Right renal cortex interstitium (tissue), 3 donors: Measurements from ENCODE around the gene C11orf54. TPM values are rescaled to one million over a fixed set of nuclear protein-coding genes. Genes with fewer than 3 reads are reported as not detected.
"Not testable (repeated sequence)": the region's sequence is repeated elsewhere in the genome, so short reads cannot be mapped to it uniquely, and the experiment has no call there.

Experiments used
- DNase-seq, 3 donors: peaks; one replicate each; pipeline ENCODE4 v3.0.0-alpha.2; 2013; ENCODE audit warnings: low read depth in 3 of 3, low spot score in 2 of 3
- polyA plus RNA-seq, 3 donors: library from polyadenylated mRNA; unstranded; fragments of 120-200 nt; gene quantifications; one replicate each; pipeline ENCODE4 v1.2.1, GENCODE V29; 2013; ENCODE audit not compliant: insufficient read length in 3 of 3

The C11orf54 gene
- polyA plus RNA-seq, 3 donors, result 205 to 229 (median 227) TPM

GRCh38 chr11:93761910-93762309 is 20.4 kb downstream of the C11orf54 start:
- no peak for DNase-seq

- no peak for DNase-seq
Observed at GRCh38 chr11:93765551-93765950, 24.1 kb downstream of the C11orf54 start.

GRCh38 chr11:93766504-93766903 is 25.0 kb downstream of the C11orf54 start:
- DNase-seq, result no peak

DNA sequence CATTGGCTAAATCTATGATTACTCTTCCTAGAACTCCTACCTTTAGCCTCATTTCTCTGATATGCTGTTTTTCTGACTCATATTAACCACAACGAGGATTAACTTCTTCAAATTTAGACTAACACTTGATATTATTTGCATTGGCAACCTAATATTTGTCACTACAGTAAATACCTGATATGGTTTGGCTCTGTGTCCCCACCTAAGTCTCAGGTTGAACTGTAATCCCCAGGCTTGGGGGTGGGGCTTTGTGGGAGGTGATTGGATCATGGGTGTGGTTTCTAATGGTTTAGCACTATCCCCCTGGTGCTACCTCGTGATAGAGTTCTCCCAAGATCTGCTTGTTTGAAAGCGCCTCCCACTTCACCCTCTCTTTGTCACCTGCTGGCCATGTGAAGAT is 25.5 kb downstream of the C11orf54 start:
- no peak for DNase-seq

DNA sequence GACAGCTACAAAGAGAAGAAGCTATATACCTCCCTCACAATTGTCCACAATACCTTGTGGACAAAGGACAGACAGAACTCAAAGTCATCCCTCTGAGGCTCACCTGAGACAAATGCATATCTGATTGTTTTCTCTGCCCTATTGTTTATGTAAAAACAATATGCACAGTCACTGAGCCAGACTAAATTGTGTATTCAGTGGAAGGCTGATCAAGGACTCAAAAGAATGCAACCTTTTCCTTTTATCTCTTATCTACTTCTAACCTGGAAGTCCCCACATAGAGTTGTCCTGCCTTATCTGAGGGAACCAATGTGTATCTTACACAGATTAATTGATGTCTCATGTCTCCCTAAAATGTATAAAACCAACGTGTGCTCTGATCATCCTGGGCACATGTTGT is 28.7 kb downstream of the C11orf54 start:
- no peak for DNase-seq

DNA sequence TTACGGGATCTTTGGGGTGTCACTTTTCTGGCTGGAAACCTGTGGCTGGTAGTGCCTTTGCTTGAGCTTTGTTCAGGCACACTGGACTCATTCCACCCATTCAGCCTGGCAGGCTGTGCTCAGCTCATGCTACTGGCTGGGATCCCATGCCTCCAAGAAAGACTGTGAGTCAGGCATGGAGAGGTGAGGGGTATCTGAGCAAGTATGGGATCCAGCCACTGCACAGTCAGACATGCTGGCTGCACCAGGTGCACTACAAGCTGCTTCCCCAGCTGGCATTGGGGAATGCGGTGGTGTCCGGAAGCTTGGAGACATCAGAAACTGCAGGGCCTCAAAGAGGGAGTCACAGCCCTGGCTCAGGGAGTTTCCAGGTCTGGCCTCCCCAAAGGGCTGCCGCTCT is 30.7 kb downstream of the C11orf54 start:
- no peak for DNase-seq

DNA sequence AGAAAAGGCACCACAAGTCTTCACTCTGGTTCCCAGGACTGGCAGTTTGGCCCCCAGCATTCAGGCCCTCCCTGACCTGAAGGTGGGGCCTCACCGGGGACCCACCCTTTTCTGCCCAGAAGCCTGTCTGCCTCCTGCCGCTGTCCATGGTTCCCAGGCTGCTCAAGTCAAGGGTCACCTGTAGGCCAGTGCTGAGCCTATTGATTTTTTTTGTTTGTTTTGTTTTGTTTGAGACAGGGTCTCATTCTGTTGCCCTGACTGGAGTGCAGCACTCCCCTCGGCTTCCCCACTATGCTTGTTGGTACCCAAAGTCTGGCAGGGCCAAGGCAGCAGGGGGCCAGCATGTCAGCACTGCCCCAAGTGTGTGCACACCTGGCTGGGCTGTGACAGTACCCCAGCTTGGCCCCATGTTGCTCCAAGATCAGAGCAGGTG is 31.6 kb downstream of the C11orf54 start:
- no peak for DNase-seq

DNA sequence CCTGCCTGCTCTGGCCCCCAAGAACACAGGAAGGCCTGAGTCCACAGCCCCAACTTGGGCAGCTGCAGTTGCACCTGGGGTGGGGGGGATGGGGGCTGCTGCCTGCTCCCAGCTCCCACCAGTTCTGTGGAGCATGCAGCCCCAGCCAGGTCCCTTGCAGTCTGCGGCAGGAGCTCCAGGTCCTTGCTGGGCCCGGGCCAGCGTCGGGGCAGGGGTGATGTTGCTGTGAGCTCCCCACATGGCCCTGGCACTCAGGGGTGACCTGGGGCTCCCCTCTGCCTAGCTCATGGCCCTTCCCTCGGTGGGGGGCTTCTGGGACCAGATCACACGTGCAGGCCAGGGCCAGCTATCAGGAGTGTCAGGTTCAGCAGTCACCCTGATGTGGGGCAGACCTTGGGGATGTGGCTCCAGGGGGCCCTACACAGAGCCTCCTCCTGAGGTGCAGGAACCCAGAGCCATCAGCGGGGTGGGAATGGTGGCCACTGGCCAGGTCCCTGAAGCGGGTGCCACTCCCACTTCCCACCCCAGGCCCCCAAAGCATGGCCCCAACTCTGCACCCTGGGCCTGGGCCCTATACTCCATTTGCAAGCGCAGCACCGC is 32.2 kb downstream of the C11orf54 start:
- DNase-seq, result no peak

DNA sequence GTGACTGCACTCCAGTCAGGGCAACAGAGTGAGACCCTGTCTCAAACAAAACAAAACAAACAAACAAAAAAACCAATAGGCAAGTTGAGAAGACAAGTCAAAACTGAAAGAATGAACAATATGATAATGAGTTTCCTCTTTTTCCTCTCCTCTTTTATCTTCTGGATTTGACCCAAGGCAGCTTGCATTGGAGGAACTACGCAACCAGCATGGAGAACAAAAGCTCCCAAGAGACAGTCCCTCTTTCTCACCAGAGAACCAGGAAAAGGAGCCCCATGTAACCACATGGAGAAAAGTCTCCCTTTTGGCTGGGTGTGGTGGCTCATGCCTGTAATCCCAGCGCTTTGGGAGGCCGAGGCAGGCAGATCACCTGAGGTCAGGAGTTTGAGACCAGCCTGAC is 33.1 kb downstream of the C11orf54 start:
- not testable (repeated sequence) for DNase-seq

DNA sequence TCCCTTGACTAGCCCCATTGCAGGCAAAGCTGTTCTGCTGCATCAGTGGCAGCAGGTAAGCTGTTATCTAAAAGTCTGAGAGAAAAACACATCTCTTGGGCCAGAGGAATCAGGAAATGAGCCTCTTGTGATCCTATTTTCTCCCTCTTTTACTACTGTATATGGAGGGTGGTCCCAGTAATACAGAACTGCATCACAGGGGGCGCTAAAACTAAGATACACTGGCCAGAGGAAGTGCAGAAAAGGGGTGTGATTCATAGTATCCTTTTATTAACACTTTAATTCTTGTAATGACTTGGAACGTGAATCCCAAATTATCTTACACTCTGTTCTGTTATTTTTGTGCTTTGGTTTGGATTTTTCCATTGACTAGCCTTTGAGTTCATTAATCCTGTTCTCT is 33.8 kb downstream of the C11orf54 start:
- DNase-seq, result no peak

- DNase-seq, result no peak
Observed at GRCh38 chr11:93783362-93783761, 41.9 kb downstream of the C11orf54 start.

GRCh38 chr11:93783765-93784144 is 42.3 kb downstream of the C11orf54 start:
- no peak for DNase-seq

DNA sequence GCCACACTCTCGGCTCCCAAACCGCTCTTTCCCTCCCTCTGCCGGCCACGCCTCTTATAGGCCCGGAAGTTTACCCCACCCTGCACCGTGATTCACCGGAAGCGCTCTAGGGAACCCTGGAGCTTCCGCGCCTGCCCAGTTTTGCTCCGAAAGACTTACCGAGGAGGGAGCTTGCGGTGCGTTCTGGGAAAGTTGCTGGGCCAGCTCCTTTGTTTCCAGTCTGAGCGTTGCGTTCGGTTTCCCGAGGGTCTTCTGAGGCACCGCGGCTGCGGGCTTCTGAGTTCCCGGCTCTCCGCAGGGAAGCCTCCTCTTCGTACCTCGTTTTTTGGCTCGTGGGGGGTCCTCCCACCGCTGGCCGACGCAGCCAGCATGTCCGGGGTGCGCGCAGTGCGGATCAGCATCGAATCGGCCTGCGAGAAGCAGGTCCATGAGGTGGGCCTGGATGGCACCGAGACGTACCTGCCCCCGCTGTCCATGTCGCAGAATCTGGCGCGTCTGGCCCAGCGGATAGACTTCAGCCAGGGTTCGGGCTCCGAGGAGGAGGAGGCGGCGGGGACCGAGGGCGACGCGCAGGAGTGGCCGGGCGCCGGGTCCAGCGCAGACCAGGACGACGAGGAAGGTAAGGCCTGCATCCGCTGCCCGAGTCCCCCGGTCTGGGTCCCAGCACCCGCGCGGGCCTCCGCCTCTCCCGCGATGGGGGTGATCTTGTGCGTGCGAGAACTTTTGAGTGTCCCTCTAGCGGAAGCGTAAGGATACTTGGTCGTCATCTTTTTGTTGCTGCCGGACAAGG is 42.9 kb downstream of the C11orf54 start, which contains the start of gene MED17:
Gene MED17 (plus strand): TSS at position 138 of the 790 bp plus-strand sequence. CDS start 232 bp downstream, at position 370.
- peak; percentile 88 to 93 (median 88) for DNase-seq

GRCh38 chr11:93784935-93785360 is 43.5 kb downstream of the C11orf54 start:
- DNase-seq, result no peak

- no peak for DNase-seq
Observed at GRCh38 chr11:93791493-93791892, 50.0 kb downstream of the C11orf54 start.

- DNase-seq, result no peak
Observed at GRCh38 chr11:93796441-93797231, 55.2 kb downstream of the C11orf54 start.

DNA sequence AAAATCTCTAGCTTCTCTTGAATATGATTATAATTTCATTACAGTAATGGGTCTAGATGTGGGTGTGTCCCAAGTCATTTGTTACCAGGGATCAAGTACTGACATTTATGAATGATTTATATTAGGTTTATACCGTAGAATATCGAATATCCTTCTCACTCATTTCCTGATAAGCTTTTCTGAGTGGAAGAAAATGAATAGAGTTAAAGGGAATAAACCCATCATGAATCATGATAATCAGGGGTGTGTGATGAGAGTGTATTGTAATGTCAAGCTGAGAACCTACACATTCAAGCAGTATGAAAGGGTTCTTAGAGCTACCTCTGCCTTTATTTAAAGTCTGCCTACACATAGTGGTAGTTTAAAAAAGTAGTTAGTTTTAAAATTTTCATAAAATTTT is 59.9 kb downstream of the C11orf54 start:
- no peak for DNase-seq

DNA sequence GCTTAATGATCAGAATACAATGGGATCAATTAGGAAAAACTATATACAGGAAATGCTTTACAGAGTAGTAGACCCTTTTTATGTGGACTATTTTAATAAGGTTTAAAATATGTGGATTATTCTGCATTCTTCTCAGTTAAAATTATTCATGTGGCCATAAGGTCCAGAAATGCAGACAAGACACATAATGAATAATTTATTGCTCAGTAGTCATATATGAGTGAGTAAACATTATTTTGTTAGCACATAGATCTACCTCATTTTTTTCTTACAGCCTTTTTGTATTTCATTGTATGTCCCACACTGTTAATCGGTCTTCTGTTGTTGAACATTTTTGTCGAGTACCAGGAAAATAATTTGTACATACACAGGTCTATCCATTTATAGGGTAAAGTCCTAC is 63.4 kb downstream of the C11orf54 start:
- no peak for DNase-seq

GRCh38 chr11:93807980-93808379 is 66.5 kb downstream of the C11orf54 start:
- DNase-seq, result no peak

GRCh38 chr11:93813974-93814373 is 72.5 kb downstream of the C11orf54 start:
- DNase-seq, result no peak
